Epithelial cell of esophagus (primary cell): ENCODE measurements around the gene ZNF592.

Source experiments
- DNase-seq: peaks from one replicate; pipeline ENCODE4 v3.0.0; 2010; ENCODE audit warnings: low read depth
- H3K4me3 ChIP-seq: 2 replicates; pipeline ENCODE4 v1.5.1; 2011; ENCODE audit warnings: mild to moderate bottlenecking, low read length, control low read depth
- TF ChIP-seq, protein P1 (sequence below): IDR thresholded peaks from 2 replicates; pipeline ENCODE4 v1.5.1; 2011; ENCODE audit warnings: low read depth, mild to moderate bottlenecking, low read length, control low read depth, inconsistent platforms; ENCODE audit not compliant: insufficient read depth; ENCODE audit errors: missing control alignments

The ZNF592 gene

GRCh38 chr15:84797212-84797611 lies 48.8 kb downstream of the ZNF592 start:
- no peak overlapping the region for H3K4me3 ChIP-seq

DNA sequence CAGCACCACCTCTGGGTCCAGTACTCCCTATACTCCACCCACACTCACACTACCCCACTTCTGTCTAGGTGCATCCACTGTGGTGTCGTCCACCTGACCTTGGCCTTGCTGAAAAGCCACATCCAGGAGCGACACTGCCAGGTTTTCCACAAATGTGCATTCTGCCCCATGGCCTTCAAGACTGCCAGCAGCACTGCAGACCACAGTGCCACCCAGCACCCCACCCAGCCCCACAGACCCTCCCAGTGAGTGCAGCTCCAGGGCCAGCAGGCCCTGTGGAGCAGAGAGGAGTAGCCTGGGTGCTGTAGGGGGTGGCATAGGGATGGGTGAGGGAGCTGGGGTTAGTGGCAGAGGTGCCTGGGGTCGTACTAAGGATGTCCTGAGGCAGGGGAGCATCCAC lies 49.4 kb downstream of the ZNF592 start:
- no peak overlapping the region for H3K4me3 ChIP-seq
- DNase-seq: no peak
- TF ChIP-seq, protein P1, sequence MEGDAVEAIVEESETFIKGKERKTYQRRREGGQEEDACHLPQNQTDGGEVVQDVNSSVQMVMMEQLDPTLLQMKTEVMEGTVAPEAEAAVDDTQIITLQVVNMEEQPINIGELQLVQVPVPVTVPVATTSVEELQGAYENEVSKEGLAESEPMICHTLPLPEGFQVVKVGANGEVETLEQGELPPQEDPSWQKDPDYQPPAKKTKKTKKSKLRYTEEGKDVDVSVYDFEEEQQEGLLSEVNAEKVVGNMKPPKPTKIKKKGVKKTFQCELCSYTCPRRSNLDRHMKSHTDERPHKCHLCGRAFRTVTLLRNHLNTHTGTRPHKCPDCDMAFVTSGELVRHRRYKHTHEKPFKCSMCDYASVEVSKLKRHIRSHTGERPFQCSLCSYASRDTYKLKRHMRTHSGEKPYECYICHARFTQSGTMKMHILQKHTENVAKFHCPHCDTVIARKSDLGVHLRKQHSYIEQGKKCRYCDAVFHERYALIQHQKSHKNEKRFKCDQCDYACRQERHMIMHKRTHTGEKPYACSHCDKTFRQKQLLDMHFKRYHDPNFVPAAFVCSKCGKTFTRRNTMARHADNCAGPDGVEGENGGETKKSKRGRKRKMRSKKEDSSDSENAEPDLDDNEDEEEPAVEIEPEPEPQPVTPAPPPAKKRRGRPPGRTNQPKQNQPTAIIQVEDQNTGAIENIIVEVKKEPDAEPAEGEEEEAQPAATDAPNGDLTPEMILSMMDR: no peak

More at GRCh38 chr15:84797212-84797611, 48.8 kb downstream of the ZNF592 start:
- TF ChIP-seq, protein P1: no peak
- no peak for DNase-seq

DNA sequence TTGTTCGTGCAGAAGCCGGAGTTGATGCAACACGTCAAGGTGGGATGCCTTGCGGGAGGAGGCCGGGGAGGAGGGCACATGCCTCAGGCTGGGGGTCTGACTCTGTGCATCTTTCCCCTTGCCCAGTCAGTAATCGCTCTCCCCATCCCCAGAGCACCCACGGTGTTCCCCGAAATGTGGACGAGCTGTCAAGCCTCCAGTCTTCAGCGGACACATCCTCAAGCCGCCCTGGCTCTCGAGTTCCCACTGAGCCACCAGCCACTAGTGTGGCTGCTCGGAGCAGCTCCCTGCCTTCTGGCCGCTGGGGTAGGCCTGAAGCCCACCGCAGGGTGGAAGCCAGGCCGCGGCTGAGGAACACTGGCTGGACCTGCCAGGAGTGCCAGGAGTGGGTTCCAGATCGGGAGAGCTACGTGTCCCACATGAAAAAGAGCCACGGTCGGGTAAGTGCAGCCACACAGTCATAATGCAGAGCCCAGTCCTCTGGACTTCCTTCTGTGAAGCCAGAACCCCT lies 50.1 kb downstream of the ZNF592 start:
- no peak for DNase-seq
- TF ChIP-seq, protein P1: no peak
- H3K4me3 ChIP-seq: no peak overlapping the region

DNA sequence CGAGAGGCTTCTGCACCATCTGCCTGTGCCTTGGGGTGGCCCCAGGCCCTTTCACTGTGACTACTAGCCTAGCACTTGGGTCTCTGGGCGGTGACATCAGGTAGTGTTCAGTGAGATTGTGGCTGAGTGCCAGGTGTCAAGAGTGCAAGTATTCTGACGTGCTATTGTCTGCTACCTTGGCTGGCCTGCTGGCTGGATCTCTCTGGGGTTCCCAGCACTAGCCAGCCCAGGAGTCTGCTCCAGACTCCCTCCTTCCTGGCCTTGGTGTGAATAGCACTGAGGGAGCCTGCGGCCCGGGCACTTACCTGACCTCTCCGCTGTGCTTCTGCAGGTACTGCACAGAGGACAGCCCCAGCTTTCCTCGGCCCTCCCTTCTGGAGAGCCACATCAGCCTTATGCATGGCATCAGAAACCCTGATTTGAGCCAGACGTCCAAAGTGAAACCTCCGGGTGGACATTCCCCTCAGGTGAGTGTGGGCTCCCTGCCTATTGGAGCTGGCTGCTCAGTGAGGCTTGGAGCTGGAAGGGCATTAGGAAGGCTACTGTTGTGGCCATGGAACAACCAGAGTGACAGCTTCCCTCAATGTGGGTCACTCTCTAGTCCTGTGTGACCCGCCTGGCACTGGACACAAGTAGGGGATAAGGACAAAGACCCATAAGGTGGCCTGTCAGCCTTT lies 51.3 kb downstream of the ZNF592 start:
- TF ChIP-seq, protein P1: no peak

GRCh38 chr15:84800365-84800806 lies 52.0 kb downstream of the ZNF592 start:
- H3K4me3 ChIP-seq: no peak overlapping the region
- TF ChIP-seq, protein P1: no peak
- DNase-seq: no peak

More for the DNA sequence above, 51.3 kb downstream of the ZNF592 start:
- DNase-seq: no peak
- H3K4me3 ChIP-seq: no peak overlapping the region

- TF ChIP-seq, protein P1: no peak
- peak; percentile 43 for DNase-seq
Observed at GRCh38 chr15:84804005-84804900, 55.9 kb downstream of the ZNF592 start.

More at GRCh38 chr15:84804005-84804900, 55.9 kb downstream of the ZNF592 start:
- H3K4me3 ChIP-seq: no peak overlapping the region
